NCI-H226 (cell line): ENCODE results near the gene TMPRSS9.
A peak's percentile ranks its signal among the peaks of the same experiment; 100 is the strongest.
"Not testable (repeated sequence)": the region's sequence is repeated elsewhere in the genome, so short reads cannot be mapped to it uniquely, and the experiment has no call there.

ENCODE experiments used
- DNase-seq: peaks from one replicate; pipeline ENCODE4 v3.0.0-alpha.2; 2015

The TMPRSS9 gene

GRCh38 chr19:2362970-2363300 lies 2.9 kb downstream of the TMPRSS9 start:
- DNase-seq, result no peak

- DNase-seq, result peak; percentile 17
Observed at GRCh38 chr19:2363419-2363818, 3.4 kb downstream of the TMPRSS9 start.

- no peak for DNase-seq
Observed at GRCh38 chr19:2365201-2365970, 5.3 kb downstream of the TMPRSS9 start.

- no peak for DNase-seq
Observed at GRCh38 chr19:2371656-2372055, 11.6 kb downstream of the TMPRSS9 start.

GRCh38 chr19:2372076-2372612 lies 12.1 kb downstream of the TMPRSS9 start:
- DNase-seq, result no peak

GRCh38 chr19:2374808-2375207 lies 14.7 kb downstream of the TMPRSS9 start:
- DNase-seq, result no peak

- DNase-seq, result no peak
Observed at GRCh38 chr19:2375353-2376121, 15.5 kb downstream of the TMPRSS9 start.

- no peak for DNase-seq
Observed at GRCh38 chr19:2376784-2377519, 16.9 kb downstream of the TMPRSS9 start.

GRCh38 chr19:2380567-2380966 lies 20.5 kb downstream of the TMPRSS9 start:
- DNase-seq, result no peak

GRCh38 chr19:2381148-2381820 lies 21.2 kb downstream of the TMPRSS9 start:
- no peak for DNase-seq

GRCh38 chr19:2382530-2383222 lies 22.6 kb downstream of the TMPRSS9 start:
- DNase-seq, result no peak

GRCh38 chr19:2385053-2385721 lies 25.1 kb downstream of the TMPRSS9 start:
- peak; percentile 80 for DNase-seq

GRCh38 chr19:2387367-2388288 lies 27.6 kb downstream of the TMPRSS9 start:
- no peak for DNase-seq

- DNase-seq, result no peak
Observed at GRCh38 chr19:2389594-2389993, 29.5 kb downstream of the TMPRSS9 start.

GRCh38 chr19:2391118-2391725 lies 31.2 kb downstream of the TMPRSS9 start:
- no peak for DNase-seq

GRCh38 chr19:2392366-2392765 lies 32.3 kb downstream of the TMPRSS9 start:
- no peak for DNase-seq

- DNase-seq, result not testable (repeated sequence)
Observed at GRCh38 chr19:2392899-2393298, 32.8 kb downstream of the TMPRSS9 start.

- no peak for DNase-seq
Observed at GRCh38 chr19:2394054-2394441, 34.0 kb downstream of the TMPRSS9 start.

GRCh38 chr19:2394442-2395292 lies 34.6 kb downstream of the TMPRSS9 start:
- DNase-seq, result no peak
